ENCODE measurements around the gene ANKH. TPM values are rescaled to one million over a fixed set of nuclear protein-coding genes. Genes with fewer than 3 reads are reported as not detected.

ANKH gene
- total and polyA plus RNA-seq, 5 donors from 2014 or later: 56.6 to 177 (median 63.2) TPM

GRCh38 chr5:14745188-14745563, 126.4 kb downstream of the ANKH start:
- Mint-ChIP-seq H3K9me3 (no peaks in the 10 kb centered on the region), H3K4me3 (no peak overlapping the region), H3K27me3 (no peaks in the 10 kb centered on the region), H3K4me1 (peaks cover 0 to 23% (median 12%) of the 10 kb centered on the region in 4 donors), H3K36me3 (peaks cover 62% of the 10 kb centered on the region), H3K27ac (peak overlapping the region in 2 of 3 donors; percentile 75 to 89)
- Histone ChIP-seq H3K27ac (ENCODE audit: insufficient read depth, low read length, poor library complexity, severe bottlenecking) (no peak overlapping the region), H3K4me3 (ENCODE audit: low read depth, low read length) (no peak overlapping the region), H3K9me3 (ENCODE audit: control insufficient read depth in 2 of 2, low read length in 2 of 2) (no peaks in the 10 kb centered on the region), H3K36me3 (ENCODE audit: control insufficient read depth, insufficient read depth, low read length) (peaks cover 88% of the 10 kb centered on the region), H3K27me3 (ENCODE audit: control insufficient read depth, insufficient read depth, low read length) (no peaks in the 10 kb centered on the region), H3K4me1 (ENCODE audit: control insufficient read depth, insufficient read depth, low read length, poor library complexity, severe bottlenecking) (no peaks in the 10 kb centered on the region)
- DNase-seq (no peak), ATAC-seq (ENCODE audit: low read depth in 2 of 2) (no peak)

GRCh38 chr5:14744296-14745187, 127.0 kb downstream of the ANKH start:
- Histone ChIP-seq H3K27ac (ENCODE audit: insufficient read depth, low read length, poor library complexity, severe bottlenecking) (no peak overlapping the region), H3K27me3 (ENCODE audit: control insufficient read depth, insufficient read depth, low read length) (no peaks in the 10 kb centered on the region), H3K36me3 (ENCODE audit: control insufficient read depth, insufficient read depth, low read length) (peaks cover 86% of the 10 kb centered on the region), H3K4me3 (ENCODE audit: low read depth, low read length) (no peak overlapping the region), H3K9me3 (ENCODE audit: control insufficient read depth in 2 of 2, low read length in 2 of 2) (no peaks in the 10 kb centered on the region), H3K4me1 (ENCODE audit: control insufficient read depth, insufficient read depth, low read length, poor library complexity, severe bottlenecking) (no peaks in the 10 kb centered on the region)
- ATAC-seq (ENCODE audit: low read depth in 2 of 2) (no peak), DNase-seq (no peak)
- Mint-ChIP-seq H3K36me3 (peaks cover 56% of the 10 kb centered on the region), H3K27me3 (no peaks in the 10 kb centered on the region), H3K27ac (peak overlapping the region; percentile 87 to 90 (median 89)), H3K4me3 (no peak overlapping the region), H3K4me1 (peaks cover 0 to 23% (median 12%) of the 10 kb centered on the region in 4 donors), H3K9me3 (no peaks in the 10 kb centered on the region)

- no peak overlapping the region for H3K27ac ChIP-seq (ENCODE audit: insufficient read depth, low read length, poor library complexity, severe bottlenecking)
- H3K9me3 Mint-ChIP-seq: no peaks in the 10 kb centered on the region
- no peaks in the 10 kb centered on the region for H3K4me1 ChIP-seq (ENCODE audit: control insufficient read depth, insufficient read depth, low read length, poor library complexity, severe bottlenecking)
- H3K36me3 ChIP-seq (ENCODE audit: control insufficient read depth, insufficient read depth, low read length): peaks cover 85% of the 10 kb centered on the region
- DNase-seq: no peak
- H3K4me3 Mint-ChIP-seq: no peak overlapping the region
- H3K27ac Mint-ChIP-seq: peak overlapping the region; percentile 63 to 90 (median 87)
- H3K27me3 ChIP-seq (ENCODE audit: control insufficient read depth, insufficient read depth, low read length): no peaks in the 10 kb centered on the region
- H3K36me3 Mint-ChIP-seq: peaks cover 53% of the 10 kb centered on the region
- ATAC-seq (ENCODE audit: low read depth in 2 of 2): no peak
- peaks cover 0 to 23% (median 12%) of the 10 kb centered on the region in 4 donors for H3K4me1 Mint-ChIP-seq
- no peaks in the 10 kb centered on the region for H3K9me3 ChIP-seq (ENCODE audit: control insufficient read depth in 2 of 2, low read length in 2 of 2)
- H3K27me3 Mint-ChIP-seq: no peaks in the 10 kb centered on the region
- no peak overlapping the region for H3K4me3 ChIP-seq (ENCODE audit: low read depth, low read length)
Observed at GRCh38 chr5:14743601-14744295, 127.8 kb downstream of the ANKH start.

- Histone ChIP-seq H3K9me3 (ENCODE audit: control insufficient read depth in 2 of 2, low read length in 2 of 2) (no peaks in the 10 kb centered on the region), H3K4me3 (ENCODE audit: low read depth, low read length) (no peak overlapping the region), H3K36me3 (ENCODE audit: control insufficient read depth, insufficient read depth, low read length) (peaks cover 85% of the 10 kb centered on the region), H3K27ac (ENCODE audit: insufficient read depth, low read length, poor library complexity, severe bottlenecking) (no peak overlapping the region), H3K27me3 (ENCODE audit: control insufficient read depth, insufficient read depth, low read length) (no peaks in the 10 kb centered on the region), H3K4me1 (ENCODE audit: control insufficient read depth, insufficient read depth, low read length, poor library complexity, severe bottlenecking) (no peaks in the 10 kb centered on the region)
- H3K4me1 Mint-ChIP-seq: peaks cover 0 to 23% (median 12%) of the 10 kb centered on the region in 4 donors
- ATAC-seq (ENCODE audit: low read depth in 2 of 2) (no peak), DNase-seq (no peak)
- no peaks in the 10 kb centered on the region for H3K9me3 Mint-ChIP-seq
- H3K27ac Mint-ChIP-seq: peak overlapping the region; percentile 65 to 88 (median 86)
- no peak overlapping the region for H3K4me3 Mint-ChIP-seq
- no peaks in the 10 kb centered on the region for H3K27me3 Mint-ChIP-seq
- peaks cover 59% of the 10 kb centered on the region for H3K36me3 Mint-ChIP-seq
Observed at GRCh38 chr5:14742498-14742897, 129.1 kb downstream of the ANKH start.

GRCh38 chr5:14741801-14742440, 129.7 kb downstream of the ANKH start:
- H3K4me1 ChIP-seq (ENCODE audit: control insufficient read depth, insufficient read depth, low read length, poor library complexity, severe bottlenecking): no peaks in the 10 kb centered on the region
- no peak overlapping the region for H3K4me3 ChIP-seq (ENCODE audit: low read depth, low read length)
- H3K27me3 Mint-ChIP-seq: no peaks in the 10 kb centered on the region
- H3K36me3 Mint-ChIP-seq: peaks cover 56% of the 10 kb centered on the region
- no peak overlapping the region for H3K4me3 Mint-ChIP-seq
- H3K27ac ChIP-seq (ENCODE audit: insufficient read depth, low read length, poor library complexity, severe bottlenecking): no peak overlapping the region
- peaks cover 84% of the 10 kb centered on the region for H3K36me3 ChIP-seq (ENCODE audit: control insufficient read depth, insufficient read depth, low read length)
- H3K27ac Mint-ChIP-seq: peak overlapping the region; percentile 65 to 88 (median 86)
- H3K9me3 Mint-ChIP-seq: no peaks in the 10 kb centered on the region
- peaks cover 0 to 23% (median 12%) of the 10 kb centered on the region in 4 donors for H3K4me1 Mint-ChIP-seq
- no peaks in the 10 kb centered on the region for H3K9me3 ChIP-seq (ENCODE audit: control insufficient read depth in 2 of 2, low read length in 2 of 2)
- DNase-seq: peak in 1 of 3 donors; percentile 21
- no peaks in the 10 kb centered on the region for H3K27me3 ChIP-seq (ENCODE audit: control insufficient read depth, insufficient read depth, low read length)
- ATAC-seq (ENCODE audit: low read depth in 2 of 2): peak in 1 of 2 donors; percentile 15

GRCh38 chr5:14741131-14741530, 130.4 kb downstream of the ANKH start:
- H3K36me3 Mint-ChIP-seq: peaks cover 56% of the 10 kb centered on the region
- no peak overlapping the region for H3K27ac Mint-ChIP-seq
- no peak overlapping the region for H3K4me3 Mint-ChIP-seq

GRCh38 chr5:14739981-14740380, 131.6 kb downstream of the ANKH start:
- Mint-ChIP-seq H3K4me1 (peaks cover 0 to 17% (median 7%) of the 10 kb centered on the region in 4 donors), H3K9me3 (peaks cover 0 to 4% (median 0%) of the 10 kb centered on the region in 7 donors), H3K36me3 (peaks cover 58% of the 10 kb centered on the region), H3K4me3 (no peak overlapping the region), H3K27me3 (no peaks in the 10 kb centered on the region), H3K27ac (no peak overlapping the region)
- ATAC-seq (ENCODE audit: low read depth in 2 of 2): no peak
- no peak overlapping the region for H3K27ac ChIP-seq (ENCODE audit: insufficient read depth, low read length, poor library complexity, severe bottlenecking)
- H3K9me3 ChIP-seq (ENCODE audit: control insufficient read depth in 2 of 2, low read length in 2 of 2): no peaks in the 10 kb centered on the region
- H3K4me3 ChIP-seq (ENCODE audit: low read depth, low read length): no peak overlapping the region
- DNase-seq: no peak
- H3K36me3 ChIP-seq (ENCODE audit: control insufficient read depth, insufficient read depth, low read length): peaks cover 82% of the 10 kb centered on the region
- no peaks in the 10 kb centered on the region for H3K27me3 ChIP-seq (ENCODE audit: control insufficient read depth, insufficient read depth, low read length)
- no peaks in the 10 kb centered on the region for H3K4me1 ChIP-seq (ENCODE audit: control insufficient read depth, insufficient read depth, low read length, poor library complexity, severe bottlenecking)

More at GRCh38 chr5:14741131-14741530, 130.4 kb downstream of the ANKH start:
- no peaks in the 10 kb centered on the region for H3K27me3 ChIP-seq (ENCODE audit: control insufficient read depth, insufficient read depth, low read length)
- no peaks in the 10 kb centered on the region for H3K9me3 ChIP-seq (ENCODE audit: control insufficient read depth in 2 of 2, low read length in 2 of 2)
- DNase-seq: no peak
- H3K9me3 Mint-ChIP-seq: peaks cover 0 to 4% (median 0%) of the 10 kb centered on the region in 7 donors
- H3K36me3 ChIP-seq (ENCODE audit: control insufficient read depth, insufficient read depth, low read length): peaks cover 87% of the 10 kb centered on the region
- no peak for ATAC-seq (ENCODE audit: low read depth in 2 of 2)
- H3K4me1 Mint-ChIP-seq: peaks cover 0 to 27% (median 13%) of the 10 kb centered on the region in 4 donors
- H3K4me3 ChIP-seq (ENCODE audit: low read depth, low read length): no peak overlapping the region
- H3K27me3 Mint-ChIP-seq: no peaks in the 10 kb centered on the region
- no peaks in the 10 kb centered on the region for H3K4me1 ChIP-seq (ENCODE audit: control insufficient read depth, insufficient read depth, low read length, poor library complexity, severe bottlenecking)
- H3K27ac ChIP-seq (ENCODE audit: insufficient read depth, low read length, poor library complexity, severe bottlenecking): no peak overlapping the region

All from CD4-positive, CD25-positive, alpha-beta regulatory T cell (primary cell).